ENCODE measurements around the gene VAMP5. TPM values are rescaled to one million over a fixed set of nuclear protein-coding genes. Genes with fewer than 3 reads are reported as not detected.

Gene VAMP5
- total RNA-seq, 2 donors from 2014 or later, result 3.0 to 10.4 TPM

GRCh38 chr2:85577063-85577385 is 7.2 kb upstream of the VAMP5 start:
- intact Hi-C loops (cut with DNase I), result no loop called here
- no peak for ATAC-seq
- no peak overlapping the region for H3K4me3 ChIP-seq

GRCh38 chr2:85577386-85578242 is 6.6 kb upstream of the VAMP5 start, which contains the start of gene VAMP8:
Gene VAMP8 (plus strand): TSS chr2:85577586. CDS start chr2:85577647, 61 bp downstream.
- no peak for TF ChIP-seq CTCF (IDR thresholded peaks at IDR 0.05)
- peak in 2 of 3 donors; percentile 55 to 68 for TF ChIP-seq POLR2A (IDR thresholded peaks at IDR 0.05)
- peak; percentile 83 to 90 (median 88) for DNase-seq
- Histone ChIP-seq H3K4me1 (peaks cover 29% of the 10 kb centered on the region), H3K27me3 (no peaks in the 10 kb centered on the region), H3K9me3 (no peaks in the 10 kb centered on the region), H3K4me3 (peak within 1 kb of the TSS; percentile 41 to 53), H3K36me3 (replicated peaks in 1 of 2; ENCODE audit: insufficient read depth in 1 of 2, low read depth in 2 of 2) (peaks cover 0 to 4% of the 10 kb centered on the region in 2 donors), H3K27ac (peak within 1 kb of the TSS; percentile 84 to 94 (median 86))
- 5 to 8% methylated on average over 15 to 19 of the region's 19 CpGs for WGBS, 2 donors
- intact Hi-C loops (cut with DNase I), result no loop called here
- ATAC-seq, result peak; percentile 88

More at GRCh38 chr2:85577063-85577385, 7.2 kb upstream of the VAMP5 start:
- peak overlapping the region; percentile 84 to 94 (median 86) for H3K27ac ChIP-seq
- no peak for DNase-seq
- H3K9me3 ChIP-seq, result no peaks in the 10 kb centered on the region
- TF ChIP-seq POLR2A (IDR thresholded peaks at IDR 0.05), result no peak
- no peak for TF ChIP-seq CTCF (IDR thresholded peaks at IDR 0.05)
- WGBS, 2 donors, result 5 to 18% methylated on average over 3 of the region's 3 CpGs
- H3K36me3 ChIP-seq (replicated peaks in 1 of 2; ENCODE audit: insufficient read depth in 1 of 2, low read depth in 2 of 2), result peaks cover 0 to 4% of the 10 kb centered on the region in 2 donors
- peaks cover 29% of the 10 kb centered on the region for H3K4me1 ChIP-seq
- no peaks in the 10 kb centered on the region for H3K27me3 ChIP-seq

- Histone ChIP-seq H3K4me3 (peak overlapping the region; percentile 41 to 53), H3K9me3 (no peaks in the 10 kb centered on the region), H3K4me1 (peaks cover 30% of the 10 kb centered on the region), H3K27me3 (no peaks in the 10 kb centered on the region), H3K36me3 (replicated peaks in 1 of 2; ENCODE audit: insufficient read depth in 1 of 2, low read depth in 2 of 2) (peaks cover 0 to 4% of the 10 kb centered on the region in 2 donors), H3K27ac (peak overlapping the region; percentile 84 to 94 (median 86))
- DNase-seq (peak; percentile 44 to 65 (median 64)), ATAC-seq (peak; percentile 52)
- intact Hi-C loops (cut with DNase I), result no loop called here
- 17 to 21% methylated on average over 14 to 19 of the region's 19 CpGs for WGBS, 2 donors
- TF ChIP-seq POLR2A (IDR thresholded peaks at IDR 0.05) (peak in 1 of 3 donors; percentile 14), CTCF (IDR thresholded peaks at IDR 0.05) (no peak)
These were observed 5.7 kb upstream of the VAMP5 start for GRCh38 chr2:85578243-85579180.

GRCh38 chr2:85579266-85579935 is 4.8 kb upstream of the VAMP5 start:
- intact Hi-C loops (cut with DNase I), result no loop called here
- ATAC-seq, result no peak
- 28 to 34% methylated on average over 6 of the region's 6 CpGs for WGBS, 2 donors
- H3K4me3 ChIP-seq, result no peak overlapping the region
- no peaks in the 10 kb centered on the region for H3K9me3 ChIP-seq
- H3K4me1 ChIP-seq, result peaks cover 39% of the 10 kb centered on the region
- no peaks in the 10 kb centered on the region for H3K27me3 ChIP-seq
- peaks cover 0 to 4% of the 10 kb centered on the region in 2 donors for H3K36me3 ChIP-seq (replicated peaks in 1 of 2; ENCODE audit: insufficient read depth in 1 of 2, low read depth in 2 of 2)
- peak overlapping the region; percentile 84 to 94 (median 86) for H3K27ac ChIP-seq
- no peak for TF ChIP-seq CTCF (IDR thresholded peaks at IDR 0.05)
- TF ChIP-seq POLR2A (IDR thresholded peaks at IDR 0.05), result no peak
- DNase-seq, result peak in 1 of 4 donors; percentile 51
